ENCODE data around the gene ICAM4.
"Not testable (repeated sequence)": the region's sequence is repeated elsewhere in the genome, so short reads cannot be mapped to it uniquely, and the experiment has no call there.

Gene ICAM4

DNA sequence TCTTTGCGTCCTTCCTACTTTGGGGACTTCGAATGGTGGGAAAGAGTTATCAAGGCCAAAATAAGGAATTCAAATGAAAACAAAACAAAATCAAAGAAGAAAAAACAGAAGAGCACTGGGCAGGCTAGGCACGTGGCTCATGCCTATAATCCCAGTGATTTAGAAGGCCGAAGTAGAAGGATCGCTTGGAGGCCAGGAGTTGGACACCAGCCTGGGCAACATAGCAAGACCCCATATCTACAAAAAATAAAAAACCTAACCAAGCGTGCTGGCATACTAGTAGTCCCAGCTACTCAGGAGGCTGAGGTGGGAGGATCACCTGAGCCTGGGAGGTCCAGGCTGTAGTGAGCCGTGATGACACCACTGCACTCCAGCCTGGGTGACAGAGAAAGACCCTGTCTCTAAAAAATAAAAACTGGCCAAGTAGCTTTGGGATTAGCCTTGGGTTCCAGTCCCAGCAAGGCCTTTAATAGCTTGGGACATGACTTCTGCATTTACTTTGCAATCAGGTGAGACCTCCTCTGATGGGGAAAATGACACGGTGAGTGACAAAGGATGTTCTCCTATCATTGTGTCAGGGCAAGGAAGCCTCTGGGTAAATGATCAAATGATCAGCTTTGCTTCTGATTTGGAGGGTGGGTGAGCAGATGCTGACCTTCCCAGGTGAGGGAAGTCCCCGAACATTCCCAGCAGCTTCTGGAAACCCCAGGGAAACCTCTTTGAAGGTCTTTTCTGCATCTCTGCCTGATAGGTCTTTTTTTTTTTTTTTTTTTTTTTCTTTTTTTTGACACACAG is 8.8 kb upstream of the ICAM4 start:
- Mint-ChIP-seq H3K27ac (no peak overlapping the region), H3K4me3 (no peak overlapping the region), H3K9me3 (no peaks in the 10 kb centered on the region), H3K4me1 (ENCODE audit: low read depth in 2 of 2) (peaks cover 17 to 19% of the 10 kb centered on the region in 2 donors), H3K27me3 (no peaks in the 10 kb centered on the region), H3K36me3 (ENCODE audit: insufficient read depth) (peaks cover 78% of the 10 kb centered on the region)
- no peak for DNase-seq
- ATAC-seq (replicated peaks): no peak

DNA sequence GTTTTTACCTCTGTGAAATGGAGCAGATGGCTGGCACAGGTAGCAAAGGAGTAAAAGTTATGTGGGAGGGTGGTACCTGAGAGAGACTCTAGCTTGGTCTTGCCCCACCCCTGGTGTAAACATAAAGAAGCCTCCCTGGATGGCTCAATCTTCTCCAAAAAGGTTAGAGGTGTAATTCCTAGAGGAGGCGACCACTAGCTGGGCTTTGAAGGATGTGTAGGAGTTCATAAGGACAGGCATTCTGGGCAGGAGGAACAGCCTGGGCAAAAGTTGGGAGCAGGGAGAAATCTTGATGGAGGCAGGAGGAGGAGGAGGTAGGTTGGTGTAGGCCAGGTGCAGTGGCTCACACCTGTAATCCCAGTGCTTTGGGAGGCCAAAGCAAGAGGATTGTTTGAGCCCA is 7.8 kb upstream of the ICAM4 start:
- peak overlapping the region; percentile 27 to 67 for H3K4me3 Mint-ChIP-seq

DNA sequence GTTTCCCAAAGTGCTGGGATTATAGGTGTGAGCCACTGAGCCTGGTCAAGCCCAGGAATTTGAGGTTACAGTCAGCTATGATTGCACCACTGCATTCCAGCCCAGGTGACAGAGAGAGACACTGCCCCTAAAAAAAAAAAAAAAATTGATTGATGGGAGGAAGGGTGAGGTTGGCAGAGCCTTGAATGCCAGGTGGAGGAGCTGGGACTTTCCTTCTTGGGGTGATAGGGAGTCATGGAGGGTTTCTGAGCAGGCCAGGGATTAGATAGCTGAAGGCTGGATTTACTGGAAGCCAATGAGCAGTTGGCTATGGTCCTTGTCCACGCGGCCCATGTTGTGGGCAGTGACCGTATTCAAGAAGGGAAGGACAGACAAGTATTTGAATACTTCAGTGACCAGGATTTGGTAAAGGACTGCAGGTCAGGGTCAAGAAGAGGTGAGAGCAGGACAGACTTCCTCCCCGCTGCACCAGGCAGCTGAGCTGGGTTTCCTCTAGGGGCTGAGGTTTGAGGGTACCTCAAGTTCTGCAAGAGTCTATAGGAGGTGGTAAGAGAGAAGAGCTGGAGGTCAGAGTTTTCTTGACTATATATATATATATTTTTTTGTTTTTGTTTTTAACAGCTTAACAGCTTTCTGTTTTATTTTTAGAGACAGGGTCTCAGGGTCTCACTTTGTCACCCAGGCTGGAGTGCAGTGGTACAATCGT is 6.9 kb upstream of the ICAM4 start:
- ATAC-seq (replicated peaks): peak; percentile 79
- Mint-ChIP-seq H3K9me3 (no peaks in the 10 kb centered on the region), H3K4me3 (peak overlapping the region; percentile 55 to 68), H3K36me3 (ENCODE audit: insufficient read depth) (peaks cover 85% of the 10 kb centered on the region), H3K27me3 (no peaks in the 10 kb centered on the region), H3K27ac (peak overlapping the region; percentile 79 to 88), H3K4me1 (ENCODE audit: low read depth in 2 of 2) (peaks cover 15% of the 10 kb centered on the region in 2 donors)
- no peak for DNase-seq

More for the DNA sequence above, 7.8 kb upstream of the ICAM4 start:
- no peaks in the 10 kb centered on the region for H3K9me3 Mint-ChIP-seq
- H3K36me3 Mint-ChIP-seq (ENCODE audit: insufficient read depth): peaks cover 86% of the 10 kb centered on the region
- no peaks in the 10 kb centered on the region for H3K27me3 Mint-ChIP-seq
- peak overlapping the region; percentile 79 to 88 for H3K27ac Mint-ChIP-seq
- ATAC-seq (replicated peaks) (no peak), DNase-seq (no peak)
- H3K4me1 Mint-ChIP-seq (ENCODE audit: low read depth in 2 of 2): peaks cover 17% of the 10 kb centered on the region in 2 donors

DNA sequence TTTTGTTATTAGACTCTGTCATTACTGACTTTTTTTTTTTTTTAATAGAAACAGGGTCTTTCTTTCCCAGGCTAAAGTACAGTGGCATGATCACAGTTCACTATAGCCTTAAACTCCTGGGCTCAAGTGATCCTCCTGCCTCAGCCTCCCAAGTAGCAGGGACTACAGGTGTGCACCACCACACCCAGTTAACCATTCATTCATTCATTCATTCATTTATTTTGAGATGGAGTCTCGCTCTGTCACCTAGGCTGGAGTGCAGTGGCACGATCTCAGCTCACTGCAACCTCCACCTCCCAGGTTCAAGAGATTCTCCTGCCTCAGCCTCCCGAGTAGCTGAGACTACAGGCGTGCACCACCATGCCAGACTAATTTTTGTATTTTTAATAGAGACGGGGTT is 4.7 kb upstream of the ICAM4 start:
- ATAC-seq (replicated peaks); H3K27ac Mint-ChIP-seq; H3K27me3 Mint-ChIP-seq; DNase-seq; H3K4me3 Mint-ChIP-seq; H3K9me3 Mint-ChIP-seq: not testable (repeated sequence)
- H3K4me1 Mint-ChIP-seq (ENCODE audit: low read depth in 2 of 2): peaks cover 15 to 23% of the 10 kb centered on the region in 2 donors
- H3K36me3 Mint-ChIP-seq (ENCODE audit: insufficient read depth): peaks cover 83% of the 10 kb centered on the region

DNA sequence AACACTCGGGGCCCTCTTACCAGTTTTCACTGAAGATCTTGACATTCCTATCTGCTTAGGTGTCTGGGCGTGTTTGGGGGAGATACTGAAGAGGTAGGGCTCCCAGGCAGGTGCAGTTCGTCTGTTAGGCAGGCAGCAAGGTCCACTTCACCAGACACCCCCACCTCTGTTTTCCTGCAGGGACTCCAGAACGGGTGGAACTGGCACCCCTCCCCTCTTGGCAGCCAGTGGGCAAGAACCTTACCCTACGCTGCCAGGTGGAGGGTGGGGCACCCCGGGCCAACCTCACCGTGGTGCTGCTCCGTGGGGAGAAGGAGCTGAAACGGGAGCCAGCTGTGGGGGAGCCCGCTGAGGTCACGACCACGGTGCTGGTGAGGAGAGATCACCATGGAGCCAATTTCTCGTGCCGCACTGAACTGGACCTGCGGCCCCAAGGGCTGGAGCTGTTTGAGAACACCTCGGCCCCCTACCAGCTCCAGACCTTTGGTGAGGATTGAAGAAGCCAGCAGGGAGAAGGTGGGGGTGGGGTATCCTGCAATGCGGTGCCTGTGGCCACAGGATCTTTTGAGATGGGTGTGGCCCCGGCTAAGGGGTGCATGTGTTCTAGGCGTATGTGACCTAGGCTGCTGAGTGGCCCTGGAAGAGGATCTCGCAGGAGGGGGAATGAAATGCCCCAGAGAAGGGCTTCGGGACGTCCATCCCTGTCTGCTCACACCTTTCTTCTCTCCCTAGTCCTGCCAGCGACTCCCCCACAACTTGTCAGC is 3.3 kb upstream of the ICAM4 start:
- Mint-ChIP-seq H3K4me1 (ENCODE audit: low read depth in 2 of 2) (peaks cover 19 to 30% of the 10 kb centered on the region in 2 donors), H3K27me3 (peaks cover 0 to 10% of the 10 kb centered on the region in 2 donors), H3K27ac (peak overlapping the region in 1 of 2 donors; percentile 66), H3K4me3 (no peak overlapping the region), H3K9me3 (no peaks in the 10 kb centered on the region), H3K36me3 (ENCODE audit: insufficient read depth) (peaks cover 77% of the 10 kb centered on the region)
- DNase-seq: no peak
- no peak for ATAC-seq (replicated peaks)

DNA sequence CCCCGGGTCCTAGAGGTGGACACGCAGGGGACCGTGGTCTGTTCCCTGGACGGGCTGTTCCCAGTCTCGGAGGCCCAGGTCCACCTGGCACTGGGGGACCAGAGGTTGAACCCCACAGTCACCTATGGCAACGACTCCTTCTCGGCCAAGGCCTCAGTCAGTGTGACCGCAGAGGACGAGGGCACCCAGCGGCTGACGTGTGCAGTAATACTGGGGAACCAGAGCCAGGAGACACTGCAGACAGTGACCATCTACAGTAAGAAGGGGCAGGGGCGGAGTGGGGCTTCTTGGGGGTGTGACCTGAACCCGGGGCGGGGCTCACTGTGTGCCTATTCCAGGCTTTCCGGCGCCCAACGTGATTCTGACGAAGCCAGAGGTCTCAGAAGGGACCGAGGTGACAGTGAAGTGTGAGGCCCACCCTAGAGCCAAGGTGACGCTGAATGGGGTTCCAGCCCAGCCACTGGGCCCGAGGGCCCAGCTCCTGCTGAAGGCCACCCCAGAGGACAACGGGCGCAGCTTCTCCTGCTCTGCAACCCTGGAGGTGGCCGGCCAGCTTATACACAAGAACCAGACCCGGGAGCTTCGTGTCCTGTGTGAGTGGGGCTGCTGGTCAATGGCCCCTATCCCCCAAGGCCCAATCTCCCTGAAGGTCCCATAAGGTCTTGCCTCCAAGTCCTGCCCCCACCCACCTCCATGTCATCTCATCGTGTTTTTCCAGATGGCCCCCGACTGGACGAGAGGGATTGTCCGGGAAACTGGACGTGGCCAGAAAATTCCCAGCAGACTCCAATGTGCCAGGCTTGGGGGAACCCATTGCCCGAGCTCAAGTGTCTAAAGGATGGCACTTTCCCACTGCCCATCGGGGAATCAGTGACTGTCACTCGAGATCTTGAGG is 2.4 kb upstream of the ICAM4 start:
- no peak overlapping the region for H3K4me3 Mint-ChIP-seq
- peaks cover 24 to 34% of the 10 kb centered on the region in 2 donors for H3K4me1 Mint-ChIP-seq (ENCODE audit: low read depth in 2 of 2)
- peaks cover 72% of the 10 kb centered on the region for H3K36me3 Mint-ChIP-seq (ENCODE audit: insufficient read depth)
- ATAC-seq (replicated peaks) (no peak), DNase-seq (no peak)
- H3K27ac Mint-ChIP-seq: no peak overlapping the region
- peaks cover 0 to 19% of the 10 kb centered on the region in 2 donors for H3K27me3 Mint-ChIP-seq
- no peaks in the 10 kb centered on the region for H3K9me3 Mint-ChIP-seq

DNA sequence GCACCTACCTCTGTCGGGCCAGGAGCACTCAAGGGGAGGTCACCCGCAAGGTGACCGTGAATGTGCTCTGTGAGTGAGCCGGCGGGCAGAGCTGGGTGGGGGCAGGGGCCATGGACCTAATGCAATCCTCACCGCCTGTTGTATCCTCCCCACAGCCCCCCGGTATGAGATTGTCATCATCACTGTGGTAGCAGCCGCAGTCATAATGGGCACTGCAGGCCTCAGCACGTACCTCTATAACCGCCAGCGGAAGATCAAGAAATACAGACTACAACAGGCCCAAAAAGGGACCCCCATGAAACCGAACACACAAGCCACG is 1.8 kb upstream of the ICAM4 start:
- no peak overlapping the region for H3K27ac Mint-ChIP-seq
- peaks cover 19 to 29% of the 10 kb centered on the region in 2 donors for H3K4me1 Mint-ChIP-seq (ENCODE audit: low read depth in 2 of 2)
- H3K4me3 Mint-ChIP-seq: no peak overlapping the region
- no peak for DNase-seq
- peaks cover 68% of the 10 kb centered on the region for H3K36me3 Mint-ChIP-seq (ENCODE audit: insufficient read depth)
- no peak for ATAC-seq (replicated peaks)
- H3K27me3 Mint-ChIP-seq: peaks cover 0 to 24% of the 10 kb centered on the region in 2 donors
- no peaks in the 10 kb centered on the region for H3K9me3 Mint-ChIP-seq

DNA sequence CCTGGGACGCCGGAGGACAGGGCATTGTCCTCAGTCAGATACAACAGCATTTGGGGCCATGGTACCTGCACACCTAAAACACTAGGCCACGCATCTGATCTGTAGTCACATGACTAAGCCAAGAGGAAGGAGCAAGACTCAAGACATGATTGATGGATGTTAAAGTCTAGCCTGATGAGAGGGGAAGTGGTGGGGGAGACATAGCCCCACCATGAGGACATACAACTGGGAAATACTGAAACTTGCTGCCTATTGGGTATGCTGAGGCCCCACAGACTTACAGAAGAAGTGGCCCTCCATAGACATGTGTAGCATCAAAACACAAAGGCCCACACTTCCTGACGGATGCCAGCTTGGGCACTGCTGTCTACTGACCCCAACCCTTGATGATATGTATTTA is 1.4 kb upstream of the ICAM4 start:
- Mint-ChIP-seq H3K36me3 (ENCODE audit: insufficient read depth) (peaks cover 65% of the 10 kb centered on the region), H3K27me3 (peaks cover 5 to 29% of the 10 kb centered on the region in 2 donors), H3K27ac (no peak overlapping the region), H3K4me3 (no peak overlapping the region), H3K9me3 (no peaks in the 10 kb centered on the region), H3K4me1 (ENCODE audit: low read depth in 2 of 2) (peaks cover 22 to 31% of the 10 kb centered on the region in 2 donors)
- ATAC-seq (replicated peaks) (no peak), DNase-seq (no peak)

DNA sequence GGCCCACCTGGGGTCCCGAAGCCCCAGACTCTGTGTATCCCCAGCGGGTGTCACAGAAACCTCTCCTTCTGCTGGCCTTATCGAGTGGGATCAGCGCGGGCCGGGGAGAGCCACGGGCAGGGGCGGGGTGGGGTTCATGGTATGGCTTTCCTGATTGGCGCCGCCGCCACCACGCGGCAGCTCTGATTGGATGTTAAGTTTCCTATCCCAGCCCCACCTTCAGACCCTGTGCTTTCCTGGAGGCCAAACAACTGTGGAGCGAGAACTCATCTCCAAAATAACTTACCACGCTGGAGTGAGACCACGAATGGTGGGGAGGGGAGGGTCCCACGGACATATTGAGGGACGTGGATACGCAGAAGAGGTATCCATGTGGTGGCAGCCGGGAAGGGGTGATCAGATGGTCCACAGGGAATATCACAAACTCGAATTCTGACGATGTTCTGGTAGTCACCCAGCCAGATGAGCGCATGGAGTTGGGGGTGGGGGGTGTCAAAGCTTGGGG is 2.0 kb downstream of the ICAM4 start:
- no peak for ATAC-seq (replicated peaks)
- Mint-ChIP-seq H3K27me3 (peaks cover 29 to 62% of the 10 kb centered on the region in 2 donors), H3K27ac (peak overlapping the region; percentile 8 to 49), H3K9me3 (no peaks in the 10 kb centered on the region), H3K4me1 (ENCODE audit: low read depth in 2 of 2) (peaks cover 49 to 56% of the 10 kb centered on the region in 2 donors), H3K4me3 (peak overlapping the region; percentile 89 to 96), H3K36me3 (ENCODE audit: insufficient read depth) (peaks cover 62% of the 10 kb centered on the region)
- DNase-seq: no peak

DNA sequence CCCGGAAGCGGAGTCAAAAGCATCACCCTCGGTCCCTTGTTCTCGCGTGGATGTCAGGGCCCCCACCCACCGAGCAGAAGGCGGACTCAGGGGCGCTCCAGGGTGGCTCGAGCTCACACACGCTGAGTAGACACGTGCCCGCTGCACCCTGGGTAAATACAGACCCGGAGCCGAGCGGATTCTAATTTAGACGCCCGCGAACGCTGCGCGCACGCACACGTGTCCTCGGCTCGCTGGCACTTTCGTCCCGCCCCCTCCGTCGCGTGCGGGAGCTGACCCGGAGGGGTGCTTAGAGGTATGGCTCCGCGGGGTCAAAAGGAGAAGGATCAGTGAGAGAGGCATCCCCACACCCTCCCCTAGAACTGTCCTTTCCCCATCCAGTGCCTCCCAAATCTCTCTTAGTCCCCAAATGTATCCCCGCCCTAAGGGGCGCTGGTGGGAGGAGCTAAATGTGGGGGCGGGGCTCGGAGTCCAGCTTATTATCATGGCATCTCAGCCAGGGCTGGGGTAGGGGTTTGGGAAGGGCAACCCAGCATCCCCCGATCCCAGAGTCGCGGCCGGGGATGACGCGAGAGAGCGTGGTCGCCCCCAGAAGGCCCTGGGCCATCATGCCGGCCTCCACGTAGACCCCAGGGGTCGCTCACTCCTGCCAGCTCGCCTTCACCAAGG is 2.5 kb downstream of the ICAM4 start:
- Mint-ChIP-seq H3K9me3 (no peaks in the 10 kb centered on the region), H3K4me1 (ENCODE audit: low read depth in 2 of 2) (peaks cover 49 to 59% of the 10 kb centered on the region in 2 donors), H3K36me3 (ENCODE audit: insufficient read depth) (peaks cover 58% of the 10 kb centered on the region), H3K4me3 (peak overlapping the region; percentile 89 to 96), H3K27me3 (peaks cover 29 to 68% of the 10 kb centered on the region in 2 donors), H3K27ac (peak overlapping the region; percentile 8 to 49)
- peak; percentile 74 for ATAC-seq (replicated peaks)
- DNase-seq: peak; percentile 68 to 70 (median 69)

DNA sequence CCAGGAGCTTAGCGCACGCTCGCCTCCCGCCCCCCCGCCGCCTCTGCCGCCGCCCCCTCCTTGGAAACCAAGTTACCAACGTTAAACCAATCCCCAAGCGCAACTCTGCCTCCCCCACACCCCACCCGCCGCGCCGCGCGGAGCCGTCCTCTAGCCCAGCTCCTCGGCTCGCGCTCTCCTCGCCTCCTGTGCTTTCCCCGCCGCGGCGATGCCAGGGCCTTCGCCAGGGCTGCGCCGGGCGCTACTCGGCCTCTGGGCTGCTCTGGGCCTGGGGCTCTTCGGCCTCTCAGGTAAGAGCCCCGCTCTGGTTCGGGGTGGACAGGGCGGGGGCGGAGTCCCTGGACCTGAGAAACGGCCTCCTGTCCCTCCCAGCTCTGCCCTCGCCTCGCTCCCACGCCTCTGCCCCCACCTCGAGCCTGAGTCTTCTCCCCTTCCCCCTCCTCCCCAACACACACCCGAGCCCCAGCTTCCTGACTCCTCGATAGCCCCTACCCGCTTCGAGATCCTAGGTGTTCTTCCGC is 3.1 kb downstream of the ICAM4 start, which contains the start of gene ICAM5:
ICAM5 (plus strand) TSS at position 117 of the 521 bp plus-strand sequence; CDS start at position 209, 92 bp downstream.
- Mint-ChIP-seq H3K36me3 (ENCODE audit: insufficient read depth) (peaks cover 53% of the 10 kb centered on the region), H3K4me3 (peak within 1 kb of the TSS; percentile 89 to 96), H3K4me1 (ENCODE audit: low read depth in 2 of 2) (peaks cover 49 to 60% of the 10 kb centered on the region in 2 donors), H3K27ac (peak within 1 kb of the TSS; percentile 55 to 66), H3K27me3 (peaks cover 29 to 74% of the 10 kb centered on the region in 2 donors), H3K9me3 (no peaks in the 10 kb centered on the region)
- DNase-seq (no peak), ATAC-seq (replicated peaks) (peak; percentile 16)

All from effector memory CD8-positive, alpha-beta T cell (primary cell).